ENCODE data around the gene MSMO1. TPM values are rescaled to one million over a fixed set of nuclear protein-coding genes. Genes with fewer than 3 reads are reported as not detected.
A peak's percentile ranks its signal among the peaks of the same experiment; 100 is the strongest.

The MSMO1 gene
- total and polyA plus RNA-seq, 2 donors: 19.2 to 26.8 TPM

- Histone ChIP-seq H3K4me1 (ENCODE audit: control insufficient read depth in 2 of 2, insufficient read depth in 2 of 2, low read length in 2 of 2) (peaks cover 0 to 7% of the 10 kb centered on the region in 2 donors), H3K27ac (ENCODE audit: low read depth in 1 of 2, low read length in 1 of 2) (peak overlapping the region in 1 of 2 donors; percentile 46), H3K4me3 (ENCODE audit: low read length in 2 of 2) (peak overlapping the region; percentile 26 to 40), H3K27me3 (ENCODE audit: control insufficient read depth in 2 of 2, insufficient read depth in 1 of 2, low read length in 1 of 2) (peaks cover 24 to 61% of the 10 kb centered on the region in 2 donors), H3K36me3 (ENCODE audit: control insufficient read depth in 2 of 2, insufficient read depth in 2 of 2, low read length in 1 of 2) (no peaks in the 10 kb centered on the region), H3K9me3 (ENCODE audit: control insufficient read depth in 2 of 2, insufficient read depth in 1 of 2, low read length in 1 of 2) (no peaks in the 10 kb centered on the region)
- 66% methylated on average over 1 of the region's 1 CpG for WGBS
- DNase-seq (ENCODE audit: low read depth in 6 of 9, low spot score in 9 of 9): no peak
Measured at GRCh38 chr4:165378398-165378744, 50.9 kb downstream of the MSMO1 start.

- Histone ChIP-seq H3K27me3 (ENCODE audit: control insufficient read depth in 2 of 2, insufficient read depth in 1 of 2, low read length in 1 of 2) (peaks cover 24 to 65% of the 10 kb centered on the region in 2 donors), H3K4me1 (ENCODE audit: control insufficient read depth in 2 of 2, insufficient read depth in 2 of 2, low read length in 2 of 2) (peaks cover 0 to 7% of the 10 kb centered on the region in 2 donors), H3K9me3 (ENCODE audit: control insufficient read depth in 2 of 2, insufficient read depth in 1 of 2, low read length in 1 of 2) (no peaks in the 10 kb centered on the region), H3K4me3 (ENCODE audit: low read length in 2 of 2) (peak within 1 kb of the TSS; percentile 26 to 40), H3K36me3 (ENCODE audit: control insufficient read depth in 2 of 2, insufficient read depth in 2 of 2, low read length in 1 of 2) (no peaks in the 10 kb centered on the region), H3K27ac (ENCODE audit: low read depth in 1 of 2, low read length in 1 of 2) (peak within 1 kb of the TSS; percentile 49 to 66)
- 3% methylated on average over 82 of the region's 82 CpGs for WGBS
- DNase-seq (ENCODE audit: low read depth in 6 of 9, low spot score in 9 of 9): peak in 3 of 9 donors; percentile 12 to 43 (median 12)
Measured at GRCh38 chr4:165378745-165379677, 51.5 kb downstream of the MSMO1 start, which contains the start of gene CPE. Gene CPE (plus strand): TSS chr4:165379008. CDS start chr4:165379222, 214 bp downstream.

- WGBS: 76% methylated on average over 11 of the region's 11 CpGs
- no peaks in the 10 kb centered on the region for H3K36me3 ChIP-seq (ENCODE audit: control insufficient read depth in 2 of 2, insufficient read depth in 2 of 2, low read length in 1 of 2)
- H3K27ac ChIP-seq (ENCODE audit: low read depth in 1 of 2, low read length in 1 of 2): no peak overlapping the region
- peaks cover 0 to 7% of the 10 kb centered on the region in 2 donors for H3K4me1 ChIP-seq (ENCODE audit: control insufficient read depth in 2 of 2, insufficient read depth in 2 of 2, low read length in 2 of 2)
- no peaks in the 10 kb centered on the region for H3K9me3 ChIP-seq (ENCODE audit: control insufficient read depth in 2 of 2, insufficient read depth in 1 of 2, low read length in 1 of 2)
- H3K27me3 ChIP-seq (ENCODE audit: control insufficient read depth in 2 of 2, insufficient read depth in 1 of 2, low read length in 1 of 2): peaks cover 24 to 70% of the 10 kb centered on the region in 2 donors
- no peak for DNase-seq (ENCODE audit: low read depth in 6 of 9, low spot score in 9 of 9)
- H3K4me3 ChIP-seq (ENCODE audit: low read length in 2 of 2): peak overlapping the region; percentile 4 to 12
Measured at GRCh38 chr4:165379678-165380064, 52.2 kb downstream of the MSMO1 start.

- no peak overlapping the region for H3K27ac ChIP-seq (ENCODE audit: low read depth in 1 of 2, low read length in 1 of 2)
- DNase-seq (ENCODE audit: low read depth in 6 of 9, low spot score in 9 of 9): no peak
- H3K27me3 ChIP-seq (ENCODE audit: control insufficient read depth in 2 of 2, insufficient read depth in 1 of 2, low read length in 1 of 2): peaks cover 24 to 69% of the 10 kb centered on the region in 2 donors
- H3K36me3 ChIP-seq (ENCODE audit: control insufficient read depth in 2 of 2, insufficient read depth in 2 of 2, low read length in 1 of 2): no peaks in the 10 kb centered on the region
- no peaks in the 10 kb centered on the region for H3K9me3 ChIP-seq (ENCODE audit: control insufficient read depth in 2 of 2, insufficient read depth in 1 of 2, low read length in 1 of 2)
- H3K4me1 ChIP-seq (ENCODE audit: control insufficient read depth in 2 of 2, insufficient read depth in 2 of 2, low read length in 2 of 2): peaks cover 0 to 3% of the 10 kb centered on the region in 2 donors
- H3K4me3 ChIP-seq (ENCODE audit: low read length in 2 of 2): no peak overlapping the region
- 95% methylated on average over 1 of the region's 1 CpG for WGBS
Measured at GRCh38 chr4:165380805-165381204, 53.3 kb downstream of the MSMO1 start.

GRCh38 chr4:165381821-165382373 lies 54.4 kb downstream of the MSMO1 start:
- Histone ChIP-seq H3K9me3 (ENCODE audit: control insufficient read depth in 2 of 2, insufficient read depth in 1 of 2, low read length in 1 of 2) (no peaks in the 10 kb centered on the region), H3K27ac (ENCODE audit: low read depth in 1 of 2, low read length in 1 of 2) (no peak overlapping the region), H3K4me1 (ENCODE audit: control insufficient read depth in 2 of 2, insufficient read depth in 2 of 2, low read length in 2 of 2) (peaks cover 0 to 3% of the 10 kb centered on the region in 2 donors), H3K4me3 (ENCODE audit: low read length in 2 of 2) (no peak overlapping the region), H3K36me3 (ENCODE audit: control insufficient read depth in 2 of 2, insufficient read depth in 2 of 2, low read length in 1 of 2) (no peaks in the 10 kb centered on the region), H3K27me3 (ENCODE audit: control insufficient read depth in 2 of 2, insufficient read depth in 1 of 2, low read length in 1 of 2) (peaks cover 24 to 64% of the 10 kb centered on the region in 2 donors)
- 95% methylated on average over 3 of the region's 3 CpGs for WGBS
- no peak for DNase-seq (ENCODE audit: low read depth in 6 of 9, low spot score in 9 of 9)

- Histone ChIP-seq H3K4me3 (ENCODE audit: low read length in 2 of 2) (no peak overlapping the region), H3K27me3 (ENCODE audit: control insufficient read depth in 2 of 2, insufficient read depth in 1 of 2, low read length in 1 of 2) (peaks cover 22 to 59% of the 10 kb centered on the region in 2 donors), H3K9me3 (ENCODE audit: control insufficient read depth in 2 of 2, insufficient read depth in 1 of 2, low read length in 1 of 2) (no peaks in the 10 kb centered on the region), H3K36me3 (ENCODE audit: control insufficient read depth in 2 of 2, insufficient read depth in 2 of 2, low read length in 1 of 2) (no peaks in the 10 kb centered on the region), H3K4me1 (ENCODE audit: control insufficient read depth in 2 of 2, insufficient read depth in 2 of 2, low read length in 2 of 2) (peaks cover 0 to 3% of the 10 kb centered on the region in 2 donors), H3K27ac (ENCODE audit: low read depth in 1 of 2, low read length in 1 of 2) (peak overlapping the region in 1 of 2 donors; percentile 18)
- WGBS: 93% methylated on average over 1 of the region's 1 CpG
- DNase-seq (ENCODE audit: low read depth in 6 of 9, low spot score in 9 of 9): no peak
Measured at GRCh38 chr4:165382640-165383039, 55.2 kb downstream of the MSMO1 start.

- H3K4me1 ChIP-seq (ENCODE audit: control insufficient read depth in 2 of 2, insufficient read depth in 2 of 2, low read length in 2 of 2): peaks cover 0 to under 1% of the 10 kb centered on the region in 2 donors
- WGBS: 92% methylated on average over 4 of the region's 4 CpGs
- DNase-seq (ENCODE audit: low read depth in 6 of 9, low spot score in 9 of 9): peak in 1 of 9 donors; percentile 12
- H3K4me3 ChIP-seq (ENCODE audit: low read length in 2 of 2): no peak overlapping the region
- peak overlapping the region in 1 of 2 donors; percentile 53 for H3K27ac ChIP-seq (ENCODE audit: low read depth in 1 of 2, low read length in 1 of 2)
- no peaks in the 10 kb centered on the region for H3K36me3 ChIP-seq (ENCODE audit: control insufficient read depth in 2 of 2, insufficient read depth in 2 of 2, low read length in 1 of 2)
- peaks cover 12 to 49% of the 10 kb centered on the region in 2 donors for H3K27me3 ChIP-seq (ENCODE audit: control insufficient read depth in 2 of 2, insufficient read depth in 1 of 2, low read length in 1 of 2)
- no peaks in the 10 kb centered on the region for H3K9me3 ChIP-seq (ENCODE audit: control insufficient read depth in 2 of 2, insufficient read depth in 1 of 2, low read length in 1 of 2)
Measured at GRCh38 chr4:165383591-165384073, 56.2 kb downstream of the MSMO1 start.

GRCh38 chr4:165384186-165384585 lies 56.7 kb downstream of the MSMO1 start:
- no peak for DNase-seq (ENCODE audit: low read depth in 6 of 9, low spot score in 9 of 9)
- no peaks in the 10 kb centered on the region for H3K36me3 ChIP-seq (ENCODE audit: control insufficient read depth in 2 of 2, insufficient read depth in 2 of 2, low read length in 1 of 2)
- peak overlapping the region in 1 of 2 donors; percentile 62 for H3K27ac ChIP-seq (ENCODE audit: low read depth in 1 of 2, low read length in 1 of 2)
- 91% methylated on average over 3 of the region's 3 CpGs for WGBS
- H3K9me3 ChIP-seq (ENCODE audit: control insufficient read depth in 2 of 2, insufficient read depth in 1 of 2, low read length in 1 of 2): no peaks in the 10 kb centered on the region
- peaks cover 7 to 44% of the 10 kb centered on the region in 2 donors for H3K27me3 ChIP-seq (ENCODE audit: control insufficient read depth in 2 of 2, insufficient read depth in 1 of 2, low read length in 1 of 2)
- H3K4me3 ChIP-seq (ENCODE audit: low read length in 2 of 2): no peak overlapping the region
- no peaks in the 10 kb centered on the region for H3K4me1 ChIP-seq (ENCODE audit: control insufficient read depth in 2 of 2, insufficient read depth in 2 of 2, low read length in 2 of 2)

- WGBS: 95% methylated on average over 1 of the region's 1 CpG
- Histone ChIP-seq H3K4me3 (ENCODE audit: low read length in 2 of 2) (no peak overlapping the region), H3K9me3 (ENCODE audit: control insufficient read depth in 2 of 2, insufficient read depth in 1 of 2, low read length in 1 of 2) (no peaks in the 10 kb centered on the region), H3K27me3 (ENCODE audit: control insufficient read depth in 2 of 2, insufficient read depth in 1 of 2, low read length in 1 of 2) (peaks cover 4 to 40% of the 10 kb centered on the region in 2 donors), H3K4me1 (ENCODE audit: control insufficient read depth in 2 of 2, insufficient read depth in 2 of 2, low read length in 2 of 2) (no peaks in the 10 kb centered on the region), H3K36me3 (ENCODE audit: control insufficient read depth in 2 of 2, insufficient read depth in 2 of 2, low read length in 1 of 2) (no peaks in the 10 kb centered on the region), H3K27ac (ENCODE audit: low read depth in 1 of 2, low read length in 1 of 2) (peak overlapping the region in 1 of 2 donors; percentile 62)
- DNase-seq (ENCODE audit: low read depth in 6 of 9, low spot score in 9 of 9): no peak
Measured at GRCh38 chr4:165384598-165384997, 57.1 kb downstream of the MSMO1 start.

Data from thymus (tissue), 11 donors.